ENCODE data around the gene CDH13. TPM values are rescaled to one million over a fixed set of nuclear protein-coding genes. Genes with fewer than 3 reads are reported as not detected.

Gene CDH13
- total RNA-seq (2022; extraction: Qiagen RNA extraction): 0.03 TPM in 1 of 5 replicates, not detected in the others

GRCh38 chr16:82626791-82627261, at the start of gene CDH13:
CDH13 (plus strand) TSS chr16:82626969.

GRCh38 chr16:83807710-83808572, 1181.2 kb downstream of the CDH13 start, which contains the start of gene HSBP1:
HSBP1 (plus strand) TSS chr16:83807978; CDS start chr16:83808077, 99 bp downstream.

All from A549 treated with Mapracorat at 1 μM for 4 hours (cell line).